D341Med (cell line): ENCODE measurements around the gene NPPA.

Experiments used
- DNase-seq: peaks from one replicate; pipeline ENCODE4 v3.0.0; 2012; ENCODE audit warnings: low spot score

The NPPA gene

GRCh38 chr1:11841245-11842153 is 6.1 kb downstream of the NPPA start:
- peak; percentile 59 for DNase-seq

DNA sequence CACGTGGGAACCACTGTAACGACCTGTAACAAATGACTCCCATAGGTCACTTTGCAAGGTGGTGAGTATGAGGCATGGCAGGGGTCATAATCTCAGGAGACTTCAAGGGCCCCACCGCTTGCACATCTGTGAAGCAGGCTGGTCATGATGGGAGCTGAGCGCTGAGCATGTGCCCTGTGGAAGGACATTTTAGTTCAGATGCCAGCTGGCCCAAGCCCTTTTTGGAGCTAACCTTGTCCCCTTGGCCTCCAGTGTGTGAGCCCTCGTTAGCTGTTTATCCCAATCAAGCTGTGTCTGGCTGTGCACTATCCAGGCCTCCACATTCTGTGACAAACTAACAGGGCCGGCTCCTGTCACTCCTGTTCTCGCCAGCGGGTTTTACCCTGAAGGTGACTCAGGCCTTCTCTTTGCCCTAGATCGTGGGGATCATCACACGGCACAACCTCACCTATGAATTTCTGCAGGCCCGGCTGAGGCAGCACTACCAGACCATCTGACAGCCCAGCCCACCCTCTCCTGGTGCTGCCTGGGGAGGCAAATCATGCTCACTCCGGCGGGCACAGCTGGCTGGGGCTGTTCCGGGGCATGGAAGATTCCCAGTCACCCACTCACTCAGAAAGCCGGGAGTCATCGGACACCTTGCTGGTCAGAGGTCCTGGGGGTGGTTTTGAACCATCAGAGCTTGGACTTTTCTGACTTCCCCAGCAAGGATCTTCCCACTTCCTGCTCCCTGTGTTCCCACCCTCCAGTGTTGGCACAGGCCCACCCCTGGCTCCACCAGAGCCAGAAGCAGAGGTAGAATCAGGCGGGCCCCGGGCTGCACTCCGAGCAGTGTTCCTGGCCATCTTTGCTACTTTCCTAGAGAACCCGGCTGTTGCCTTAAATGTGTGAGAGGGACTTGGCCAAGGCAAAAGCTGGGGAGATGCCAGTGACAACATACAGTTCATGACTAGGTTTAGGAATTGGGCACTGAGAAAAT is 7.6 kb downstream of the NPPA start:
- DNase-seq, result no peak

DNA sequence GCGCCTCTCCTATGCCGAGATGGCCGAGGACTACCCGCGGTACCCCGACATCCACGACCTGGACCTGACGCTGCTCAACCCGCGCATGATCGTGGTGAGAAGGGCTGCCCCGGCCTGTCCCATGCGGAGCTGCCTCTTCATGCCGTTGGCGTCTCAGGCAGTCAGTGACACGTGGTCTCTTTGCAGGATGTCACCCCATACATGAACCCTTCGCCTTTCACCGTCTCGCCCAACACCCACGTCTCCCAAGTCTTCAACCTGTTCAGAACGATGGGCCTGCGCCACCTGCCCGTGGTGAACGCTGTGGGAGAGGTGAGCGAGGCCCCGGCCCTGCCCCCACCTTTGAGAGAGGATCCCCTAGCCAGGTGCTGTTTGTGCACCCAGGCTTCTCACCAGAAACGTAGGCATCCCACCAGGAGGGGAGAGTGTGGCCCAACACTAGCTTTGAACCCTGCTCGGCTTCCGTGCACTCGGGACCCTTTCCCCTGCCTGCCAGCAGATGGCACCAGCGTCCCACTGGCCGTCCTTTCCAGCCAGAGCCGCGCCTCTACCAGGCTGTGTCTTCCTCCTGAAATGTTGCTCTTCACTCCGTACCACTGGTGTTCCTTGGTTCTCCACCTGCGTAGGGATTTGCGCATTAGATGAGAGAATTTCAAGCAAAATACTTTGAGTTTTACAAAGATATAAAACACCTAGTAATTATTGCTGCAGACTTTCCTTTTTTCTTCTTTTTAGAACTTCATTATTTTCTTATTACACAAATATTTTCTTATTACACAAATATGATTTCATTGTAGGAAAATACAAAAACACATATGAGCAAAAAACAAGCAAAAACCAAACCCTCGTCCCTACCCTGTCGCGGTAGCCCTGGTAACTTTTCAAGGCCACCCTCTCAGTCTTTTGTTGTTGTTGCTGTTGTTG is 9.0 kb downstream of the NPPA start:
- peak; percentile 91 for DNase-seq

GRCh38 chr1:11837767-11838348 is 9.7 kb downstream of the NPPA start:
- no peak for DNase-seq

GRCh38 chr1:11836955-11837766 is 10.4 kb downstream of the NPPA start:
- DNase-seq, result no peak

GRCh38 chr1:11835441-11836225 is 11.9 kb downstream of the NPPA start:
- no peak for DNase-seq

DNA sequence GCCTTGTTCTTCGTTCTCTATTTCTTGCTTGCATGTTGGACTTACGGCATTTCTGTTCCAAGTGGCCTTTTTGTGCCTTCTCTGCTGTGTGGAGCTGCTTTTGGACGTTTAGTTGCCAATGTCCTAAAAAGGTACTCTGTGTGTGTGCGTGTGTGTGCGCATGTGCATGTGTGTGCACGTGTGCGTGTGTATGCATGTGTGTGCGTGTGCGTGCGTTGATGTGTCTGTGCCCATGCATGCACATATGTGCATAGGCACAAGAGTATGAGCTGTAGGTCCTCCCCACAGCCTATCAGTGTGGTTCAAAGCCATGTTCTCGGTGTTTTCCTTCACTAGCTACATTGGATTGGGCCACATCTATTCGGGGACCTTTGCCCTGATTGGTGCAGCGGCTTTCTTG is 13.7 kb downstream of the NPPA start:
- no peak for DNase-seq

GRCh38 chr1:11833497-11833896 is 14.1 kb downstream of the NPPA start:
- DNase-seq, result no peak

- DNase-seq, result no peak
These were observed 15.4 kb downstream of the NPPA start for GRCh38 chr1:11831945-11832725.

DNA sequence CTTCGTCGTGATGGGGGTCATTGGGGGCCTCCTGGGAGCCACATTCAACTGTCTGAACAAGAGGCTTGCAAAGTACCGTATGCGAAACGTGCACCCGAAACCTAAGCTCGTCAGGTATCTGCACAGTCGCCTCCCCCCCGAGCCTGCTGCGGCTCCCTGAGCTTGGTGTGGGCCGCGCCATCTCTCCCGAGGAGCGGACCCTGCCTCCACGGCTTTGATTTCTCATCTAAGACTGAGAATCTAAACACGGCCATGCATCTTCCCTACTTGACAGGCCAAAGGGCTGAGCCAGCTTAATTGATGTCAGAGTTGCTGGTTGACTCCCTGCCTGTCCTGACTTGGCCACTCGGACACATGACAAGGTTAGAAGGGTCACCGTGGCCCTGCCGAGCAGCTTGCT is 19.1 kb downstream of the NPPA start:
- DNase-seq, result no peak

DNA sequence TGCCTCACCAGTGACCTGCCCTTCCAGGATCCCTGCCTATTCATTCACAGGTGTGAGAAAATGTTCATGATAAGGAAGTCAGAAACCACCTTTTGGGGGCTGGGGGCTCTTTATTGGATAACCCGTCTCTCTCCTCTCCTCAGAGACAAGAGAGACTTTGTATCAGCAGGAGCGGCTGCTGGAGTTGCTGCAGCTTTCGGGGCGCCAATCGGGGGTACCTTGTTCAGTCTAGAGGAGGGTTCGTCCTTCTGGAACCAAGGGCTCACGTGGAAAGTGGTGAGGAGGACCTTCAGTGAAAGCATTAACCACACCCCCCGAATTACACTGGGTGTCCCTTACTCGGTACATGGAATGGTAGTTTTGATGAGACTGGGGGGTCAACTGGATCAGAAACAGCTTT is 20.6 kb downstream of the NPPA start:
- no peak for DNase-seq

DNA sequence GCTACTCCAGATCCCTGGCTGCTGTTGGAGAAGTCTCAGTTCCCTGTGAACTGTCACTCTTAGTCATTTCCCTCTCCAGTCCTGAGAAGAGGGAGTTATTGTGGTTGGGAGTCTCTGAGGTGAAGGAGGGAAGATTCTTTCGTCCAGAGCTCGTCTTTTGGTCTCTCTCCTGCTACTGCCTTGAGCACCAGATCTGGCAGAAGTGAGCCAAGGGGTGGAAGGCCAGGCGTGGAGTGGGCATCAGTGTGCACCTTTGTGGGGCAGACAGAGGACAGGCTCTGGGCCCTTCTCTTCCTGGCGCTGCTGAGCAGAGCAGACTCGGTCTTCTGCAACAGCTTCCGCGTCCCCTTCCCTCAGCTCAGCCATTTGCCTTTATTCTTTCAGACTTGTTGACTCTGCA is 22.5 kb downstream of the NPPA start:
- no peak for DNase-seq

DNA sequence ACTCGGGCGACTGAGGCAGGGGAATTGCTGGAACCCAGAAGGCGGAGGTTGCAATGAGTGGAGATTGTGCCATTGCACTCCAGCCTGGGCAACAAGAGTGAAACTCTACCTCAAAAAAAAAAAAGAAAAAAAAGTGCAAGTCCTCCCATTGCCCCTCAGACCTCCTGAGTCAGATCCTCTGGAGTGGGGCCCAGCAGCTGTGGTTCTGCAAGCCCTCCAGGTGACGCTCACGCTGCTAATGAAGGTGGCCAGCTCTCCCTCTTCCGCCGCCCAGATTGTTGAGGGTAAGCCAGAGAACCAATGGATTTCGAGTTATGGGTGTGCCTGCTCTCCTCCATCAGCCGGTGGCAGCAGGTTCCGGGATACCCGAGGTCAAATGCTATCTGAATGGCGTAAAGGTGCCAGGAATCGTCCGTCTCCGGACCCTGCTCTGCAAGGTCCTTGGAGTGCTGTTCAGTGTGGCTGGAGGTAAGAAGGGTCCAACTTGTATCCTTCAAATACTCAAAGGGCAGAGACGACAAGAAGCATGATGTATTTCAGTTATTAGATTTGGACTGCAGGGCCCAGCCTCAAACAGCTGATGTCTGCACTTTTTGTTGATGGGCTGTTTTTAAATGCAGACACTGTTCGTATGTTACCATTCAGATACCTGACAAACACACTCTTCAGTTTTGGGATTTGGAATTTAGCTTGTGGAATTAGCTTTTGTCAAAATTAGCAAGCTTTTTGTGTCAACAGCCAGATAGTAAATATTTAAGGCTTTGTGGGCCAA is 24.0 kb downstream of the NPPA start:
- no peak for DNase-seq

GRCh38 chr1:11822091-11822490 is 25.5 kb downstream of the NPPA start:
- DNase-seq, result no peak

GRCh38 chr1:11817192-11817591 is 30.4 kb downstream of the NPPA start:
- DNase-seq, result no peak

GRCh38 chr1:11813021-11813420 is 34.6 kb downstream of the NPPA start:
- no peak for DNase-seq

GRCh38 chr1:11807133-11807532 is 40.5 kb downstream of the NPPA start:
- no peak for DNase-seq

DNA sequence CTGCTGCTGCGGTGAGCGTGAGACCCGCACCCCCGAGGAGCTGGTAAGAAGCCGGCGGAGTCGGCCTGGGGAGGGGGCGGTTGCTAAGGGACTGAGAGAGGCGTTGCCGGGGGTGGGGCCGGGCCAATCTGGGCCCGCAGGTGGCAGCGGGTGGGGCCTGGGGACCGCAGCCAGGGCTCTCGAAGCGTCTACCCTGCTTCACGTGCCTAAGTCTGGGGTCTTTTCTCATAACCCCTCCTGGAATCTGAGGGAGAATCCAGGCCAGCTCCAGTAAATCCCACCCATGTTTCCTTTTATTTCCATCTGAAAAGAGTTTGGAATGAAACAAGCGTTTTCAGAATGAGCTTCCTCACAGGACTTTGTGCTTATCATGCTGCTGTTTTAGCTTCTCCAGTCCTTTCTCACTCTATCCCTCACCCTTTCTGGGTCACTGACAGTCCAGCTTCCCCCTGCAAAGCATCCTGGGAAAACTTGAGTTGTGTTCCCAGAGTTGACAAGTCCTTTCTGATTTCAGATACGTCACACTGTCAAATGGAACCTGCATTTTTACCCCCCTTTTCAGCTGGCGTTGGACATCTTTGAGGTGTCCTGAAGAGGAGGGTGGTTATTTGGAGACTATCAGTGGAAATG is 41.2 kb downstream of the NPPA start:
- peak; percentile 15 for DNase-seq
